Heart left ventricle (tissue), 13 donors: ENCODE results near the gene DACT2.

Source experiments
- CTCF ChIP-seq, 12 donors: fragments of 200-600 bp; sonication (generic) in 4 of 12; IDR thresholded peaks; one replicate each; pipeline versions ENCODE4 v1.5.0 to v1.8.0; 2018 to 2022; ENCODE audit warnings: antibody characterized with exemption in 12 of 12, mild to moderate bottlenecking in 5 of 12
- POLR2A ChIP-seq, 2 donors: fragments of 450-650 bp; IDR thresholded peaks; one replicate each; pipeline ENCODE4 v1.6.1; 2017; ENCODE audit warnings: antibody characterized with exemption in 2 of 2, mild to moderate bottlenecking in 2 of 2, moderate library complexity in 2 of 2
- donor health status: ischemic (EF 13 %, LVEDD 7.1; RV severe dilation, severe dysfunction).
- donor health status: DM: no; HTN: yes; CAD: no.
- donor health status: DM: no; HTN: no; CAD: no.
- donor health status: ischemic (EF 25% LVEDD 6.9; RV normal size, moderate dysfunction).
- donor health status: ischemic (EF 25% LVEDD 5.7; RV mildly dilated, moderate dysfunction).
- donor health status: ischemic (EF 35%, LVEDD 5.7; RV mildly dilated, moderate dysfunction).
- donor health status: nonischemic (EF 11% LVEDD 7.7; RV severe dilation, severe dysfunction).
- donor health status: DM: yes; HTN: yes; CAD: no.
- donor health status: PGD.
- donor health status: ischemic (EF 29% LVEDD 5.4; RV normal size, mild dysfunction).
- donor health status: nonischemic (EF 23%, LVEDD 6.1; RV moderate dilation, normal function).

GRCh38 chr6:168300975-168301647 is 18.5 kb downstream of the DACT2 start:
- TF ChIP-seq CTCF (IDR thresholded peaks at IDR 0.05) (no peak), POLR2A (IDR thresholded peaks at IDR 0.05) (no peak)
